Breast epithelium (tissue), 4 donors: Measurements from ENCODE around the gene PCBD2. TPM values are rescaled to one million over a fixed set of nuclear protein-coding genes. Genes with fewer than 3 reads are reported as not detected.
"Not testable (repeated sequence)": the region's sequence is repeated elsewhere in the genome, so short reads cannot be mapped to it uniquely, and the experiment has no call there.

ENCODE experiments used
- DNase-seq, 2 donors: peaks; one replicate each; pipeline ENCODE4 v3.0.0-alpha.2; 2019; ENCODE audit warnings: low spot score in 2 of 2
- H3K27ac ChIP-seq, 2 donors: fragments of 200-600 bp; sonication (generic) in 1 of 2; one replicate each; pipeline ENCODE4 v1.5.1; 2016 to 2019; ENCODE audit warnings: mild to moderate bottlenecking in 1 of 2
- H3K27me3 ChIP-seq, 2 donors: fragments of 200-600 bp; sonication (generic) in 1 of 2; one replicate each; pipeline versions ENCODE4 v1.5.1 to v1.6.0; 2017 to 2019; ENCODE audit warnings: control low read depth in 1 of 2, mild to moderate bottlenecking in 1 of 2
- H3K36me3 ChIP-seq: fragments of 200-600 bp; one replicate; pipeline ENCODE4 v1.5.1; 2019
- H3K4me1 ChIP-seq, 2 donors: fragments of 200-600 bp; sonication (generic); one replicate each; pipeline ENCODE4 v1.5.1; 2016 to 2019; ENCODE audit warnings: control low read depth in 1 of 2
- H3K4me3 ChIP-seq, 3 donors: fragments of 200-600 bp; sonication (generic); 1 replicate in 2 of 3; 2 replicates in 1 of 3; pipeline ENCODE4 v1.5.1; 2016 to 2019; ENCODE audit warnings: mild to moderate bottlenecking in 3 of 3, moderate library complexity in 2 of 3
- H3K9me3 ChIP-seq, 2 donors: fragments of 200-600 bp; sonication (generic) in 1 of 2; one replicate each; pipeline ENCODE4 v1.5.1; 2016 to 2019; ENCODE audit warnings: control low read depth in 1 of 2
- POLR2A ChIP-seq: fragments of 450-650 bp; IDR thresholded peaks from one replicate; pipeline ENCODE4 v1.6.1; 2016; ENCODE audit warnings: antibody characterized with exemption, mild to moderate bottlenecking, moderate library complexity
- POLR2AphosphoS5 ChIP-seq, 3 donors: sonication (generic); formaldehyde crosslinking; IDR thresholded peaks; one replicate each; pipeline ENCODE4 v1.6.1; 2017; ENCODE audit warnings: antibody characterized with exemption in 3 of 3
- intact Hi-C: fragments of 100-400 bp; cut with DNase I; formaldehyde crosslinking; loops from one replicate; pipeline ENCODE4 v1.15.1; 2023; ENCODE audit warnings: low total_unique reads
- total RNA-seq, 3 donors: library from RNA; depleted of rRNA; stranded (reverse); fragments of >200 nt; gene quantifications; one replicate each; pipeline ENCODE4 v1.1.0, GENCODE V29; 2016
- TF ChIP-seq, protein P1 (sequence below), 3 donors: fragments of 450-650 bp; IDR thresholded peaks; one replicate each; pipeline ENCODE4 v1.5.1; 2016 to 2017; ENCODE audit warnings: antibody characterized with exemption in 3 of 3, mild to moderate bottlenecking in 3 of 3, moderate library complexity in 3 of 3

The PCBD2 gene
- total RNA-seq, 3 donors from 2014 or later: 6.9 to 11.0 (median 8.8) TPM

DNA sequence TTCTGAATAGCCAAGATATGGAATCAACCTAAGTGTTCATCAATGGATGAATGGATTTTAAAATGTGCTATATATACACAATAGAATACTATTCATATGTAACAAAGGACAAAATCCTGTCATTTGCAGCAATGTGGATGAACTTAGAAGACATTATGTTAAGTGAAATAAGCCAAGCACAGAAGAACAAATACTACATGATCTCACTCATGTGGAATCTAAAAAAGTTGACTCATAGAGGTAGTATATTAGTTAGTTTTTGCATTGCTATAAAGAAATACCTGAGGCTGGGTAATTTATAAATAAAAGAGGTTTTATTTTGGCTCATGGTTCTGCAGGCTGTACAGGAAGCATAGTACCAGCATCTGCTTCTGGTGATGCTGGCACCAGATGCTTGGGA, 70.9 kb downstream of the PCBD2 start:
- DNase-seq: no peak
- Histone ChIP-seq H3K4me3 (no peak overlapping the region), H3K27ac (no peak overlapping the region), H3K36me3 (no peaks in the 10 kb centered on the region), H3K4me1 (no peaks in the 10 kb centered on the region), H3K9me3 (peaks cover 19 to 43% of the 10 kb centered on the region in 2 donors), H3K27me3 (no peaks in the 10 kb centered on the region)
- TF ChIP-seq POLR2A (no peak), POLR2AphosphoS5 (IDR thresholded peaks at IDR 0.05) (no peak)
- TF ChIP-seq, protein P1, sequence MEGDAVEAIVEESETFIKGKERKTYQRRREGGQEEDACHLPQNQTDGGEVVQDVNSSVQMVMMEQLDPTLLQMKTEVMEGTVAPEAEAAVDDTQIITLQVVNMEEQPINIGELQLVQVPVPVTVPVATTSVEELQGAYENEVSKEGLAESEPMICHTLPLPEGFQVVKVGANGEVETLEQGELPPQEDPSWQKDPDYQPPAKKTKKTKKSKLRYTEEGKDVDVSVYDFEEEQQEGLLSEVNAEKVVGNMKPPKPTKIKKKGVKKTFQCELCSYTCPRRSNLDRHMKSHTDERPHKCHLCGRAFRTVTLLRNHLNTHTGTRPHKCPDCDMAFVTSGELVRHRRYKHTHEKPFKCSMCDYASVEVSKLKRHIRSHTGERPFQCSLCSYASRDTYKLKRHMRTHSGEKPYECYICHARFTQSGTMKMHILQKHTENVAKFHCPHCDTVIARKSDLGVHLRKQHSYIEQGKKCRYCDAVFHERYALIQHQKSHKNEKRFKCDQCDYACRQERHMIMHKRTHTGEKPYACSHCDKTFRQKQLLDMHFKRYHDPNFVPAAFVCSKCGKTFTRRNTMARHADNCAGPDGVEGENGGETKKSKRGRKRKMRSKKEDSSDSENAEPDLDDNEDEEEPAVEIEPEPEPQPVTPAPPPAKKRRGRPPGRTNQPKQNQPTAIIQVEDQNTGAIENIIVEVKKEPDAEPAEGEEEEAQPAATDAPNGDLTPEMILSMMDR (IDR thresholded peaks at IDR 0.05): no peak
- intact Hi-C loops: no loop called here

DNA sequence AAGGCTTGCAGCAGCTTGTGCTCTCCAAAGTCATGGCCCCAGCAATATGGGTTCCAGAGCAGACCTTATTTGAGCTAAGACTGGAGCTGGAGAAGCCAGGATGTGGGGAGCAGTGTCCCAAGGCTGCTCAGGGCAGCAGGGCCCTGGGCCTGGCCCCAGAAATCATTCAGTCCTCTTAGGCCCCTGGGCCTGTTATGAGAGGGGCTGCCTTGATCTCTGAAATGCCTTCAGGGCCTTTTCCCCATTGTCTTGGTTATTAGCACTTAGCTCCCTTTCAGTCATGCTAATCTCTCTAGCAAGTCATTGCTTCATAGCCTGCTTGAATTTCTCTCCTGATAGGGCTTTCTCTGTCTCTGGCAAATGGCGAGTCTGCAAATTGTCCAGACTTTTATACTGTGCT, 71.9 kb downstream of the PCBD2 start:
- H3K4me1 ChIP-seq: no peaks in the 10 kb centered on the region
- TF ChIP-seq, protein P1 (IDR thresholded peaks at IDR 0.05): no peak
- TF ChIP-seq POLR2A: no peak
- TF ChIP-seq POLR2AphosphoS5 (IDR thresholded peaks at IDR 0.05): no peak
- H3K27ac ChIP-seq: no peak overlapping the region
- no peak overlapping the region for H3K4me3 ChIP-seq
- H3K9me3 ChIP-seq: peaks cover 27 to 45% of the 10 kb centered on the region in 2 donors
- no peaks in the 10 kb centered on the region for H3K27me3 ChIP-seq
- H3K36me3 ChIP-seq: no peaks in the 10 kb centered on the region
- intact Hi-C loops: no loop called here
- no peak for DNase-seq

- Histone ChIP-seq H3K9me3 (peaks cover 47% of the 10 kb centered on the region in 2 donors), H3K27ac (no peak overlapping the region), H3K27me3 (no peaks in the 10 kb centered on the region), H3K36me3 (no peaks in the 10 kb centered on the region), H3K4me3 (no peak overlapping the region), H3K4me1 (no peaks in the 10 kb centered on the region)
- intact Hi-C loops: no loop called here
- no peak for DNase-seq
- TF ChIP-seq, protein P1 (IDR thresholded peaks at IDR 0.05): no peak
- TF ChIP-seq POLR2A (no peak), POLR2AphosphoS5 (IDR thresholded peaks at IDR 0.05) (no peak)
These were observed 74.5 kb downstream of the PCBD2 start for GRCh38 chr5:134979416-134979815.

GRCh38 chr5:134982230-134982629, 77.3 kb downstream of the PCBD2 start:
- TF ChIP-seq POLR2AphosphoS5 (IDR thresholded peaks at IDR 0.05): no peak
- TF ChIP-seq, protein P1 (IDR thresholded peaks at IDR 0.05): no peak
- TF ChIP-seq POLR2A: no peak
- Histone ChIP-seq H3K27ac (no peak overlapping the region), H3K27me3 (no peaks in the 10 kb centered on the region), H3K4me3 (no peak overlapping the region), H3K9me3 (peaks cover 36 to 38% of the 10 kb centered on the region in 2 donors), H3K36me3 (no peaks in the 10 kb centered on the region), H3K4me1 (no peaks in the 10 kb centered on the region)
- intact Hi-C loops: no loop called here
- no peak for DNase-seq

- Histone ChIP-seq H3K27ac (no peak overlapping the region), H3K4me3 (no peak overlapping the region), H3K36me3 (no peaks in the 10 kb centered on the region), H3K4me1 (no peaks in the 10 kb centered on the region), H3K9me3 (no peaks in the 10 kb centered on the region), H3K27me3 (no peaks in the 10 kb centered on the region)
- TF ChIP-seq POLR2A (no peak), POLR2AphosphoS5 (IDR thresholded peaks at IDR 0.05) (no peak)
- TF ChIP-seq, protein P1 (IDR thresholded peaks at IDR 0.05): no peak
- DNase-seq: no peak
- intact Hi-C loops: no loop called here
These were observed 84.4 kb downstream of the PCBD2 start for GRCh38 chr5:134989266-134989830.

DNA sequence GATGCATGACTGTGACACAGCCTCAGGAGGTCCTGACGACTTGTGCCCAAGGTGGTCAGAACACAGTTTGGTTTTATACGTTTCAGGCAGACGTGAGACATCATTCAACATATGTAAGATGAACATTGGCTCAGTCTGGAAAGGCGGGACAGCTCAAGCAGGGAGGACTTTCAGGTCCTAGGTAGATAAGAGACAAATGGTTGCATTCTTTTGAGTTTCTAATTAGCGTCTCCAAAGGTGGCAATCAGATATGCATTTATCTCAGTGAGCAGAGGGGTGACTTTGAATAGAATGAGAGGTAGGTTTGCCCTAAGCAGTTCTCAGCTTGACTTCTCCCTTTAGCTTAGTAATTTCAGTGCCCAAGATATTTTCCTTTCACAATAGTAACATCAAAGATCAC, 85.3 kb downstream of the PCBD2 start:
- H3K36me3 ChIP-seq, H3K27ac ChIP-seq, intact Hi-C loops, H3K9me3 ChIP-seq, H3K4me1 ChIP-seq, H3K27me3 ChIP-seq, H3K4me3 ChIP-seq, DNase-seq: not testable (repeated sequence)
